ENCODE results near the gene SLC17A2. TPM values are rescaled to one million over a fixed set of nuclear protein-coding genes. Genes with fewer than 3 reads are reported as not detected.

SLC17A2 gene
- total and polyA plus RNA-seq, 2 of the 8 experiments (the other 6 are each of a cell fraction or from before 2014, with no cell fraction given) = not detected

DNA sequence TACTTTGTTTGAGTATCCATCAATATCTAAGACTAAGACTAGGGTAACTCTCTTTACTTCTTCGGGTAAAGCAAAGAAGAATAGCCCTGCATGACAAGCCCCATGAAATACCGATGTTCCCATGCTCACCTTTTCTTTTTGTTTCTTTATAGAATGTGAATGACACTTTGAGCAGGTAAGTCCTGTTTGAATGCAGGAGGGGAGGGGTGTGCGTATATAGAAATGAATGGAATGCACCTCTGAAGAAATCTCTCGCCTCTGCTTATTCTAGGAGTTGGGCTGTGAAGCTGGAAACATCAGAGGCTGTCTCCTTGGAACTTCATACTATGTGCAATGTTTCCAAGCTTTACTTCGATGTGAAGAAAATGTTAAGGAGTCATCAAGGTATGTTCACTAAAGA, 42.4 kb upstream of the SLC17A2 start:
- Histone ChIP-seq H2BK5ac (ENCODE audit: low read depth, low read length) (no peak overlapping the region), H3K18ac (ENCODE audit: extremely low read depth, low read length) (no peak overlapping the region), H4K8ac (ENCODE audit: extremely low read depth, insufficient read depth, low read length) (no peak overlapping the region), H4K91ac (replicated peaks; ENCODE audit: insufficient read length, low read length) (no peak overlapping the region), H4K20me1 (replicated peaks in 1 of 2; ENCODE audit: control insufficient read depth in 1 of 2, insufficient read depth in 2 of 2, low read length in 2 of 2) (no peaks in the 10 kb centered on the region), H4K5ac (ENCODE audit: insufficient read length, low read depth, low read length) (no peak overlapping the region), H3K4me1 (replicated peaks in 1 of 4; ENCODE audit: control insufficient read depth in 3 of 4, insufficient read depth in 4 of 4, low read length in 3 of 4) (peaks cover 0 to 2% (median 0%) of the 10 kb centered on the region in 4 experiments; a peak in 2 of 7 replicates), H2AFZ (ENCODE audit: low read length) (no peak overlapping the region), H3K79me1 (ENCODE audit: low read depth, low read length) (no peaks in the 10 kb centered on the region), H3K23ac (ENCODE audit: insufficient read length) (no peak overlapping the region), H3K56ac (replicated peaks; ENCODE audit: insufficient read length, low read depth, low read length) (no peak overlapping the region), H3K14ac (ENCODE audit: insufficient read length) (no peak overlapping the region), H3K23me2 (ENCODE audit: low read depth, low read length) (no peaks in the 10 kb centered on the region), H3K79me2 (ENCODE audit: control insufficient read depth in 1 of 2, insufficient read depth in 2 of 2, low read length in 2 of 2) (no peaks in the 10 kb centered on the region), H3K4me2 (ENCODE audit: insufficient read depth in 1 of 2, low read depth in 2 of 2, low read length in 2 of 2) (no peak overlapping the region), H2BK120ac (replicated peaks; ENCODE audit: low read depth, low read length) (no peak overlapping the region), H3K27me3 (replicated peaks in 1 of 4; ENCODE audit: control insufficient read depth in 3 of 4, extremely low read depth in 1 of 4, insufficient read depth in 3 of 4, low read length in 3 of 4) (no peaks in the 10 kb centered on the region), H2BK20ac (ENCODE audit: low read length) (no peak overlapping the region), H3K4ac (replicated peaks; ENCODE audit: insufficient read length, low read depth, low read length) (no peak overlapping the region), H3K36me3 (ENCODE audit: control insufficient read depth in 2 of 4, insufficient read depth in 4 of 4, low read length in 3 of 4) (peaks cover 0 to 3% (median 0%) of the 10 kb centered on the region in 4 experiments; a peak in 3 of 8 replicates), H2BK15ac (ENCODE audit: low read length) (no peak overlapping the region), H3K27ac (ENCODE audit: low read depth, low read length) (no peak overlapping the region), H3K9me3 (ENCODE audit: insufficient read depth in 2 of 2, low read depth in 1 of 2, low read length in 1 of 2) (no peaks in the 10 kb centered on the region), H2BK12ac (ENCODE audit: low read depth, low read length) (no peak overlapping the region), H2AK5ac (ENCODE audit: low read depth, low read length) (no peak overlapping the region), H3K4me3 (ENCODE audit: extremely low read depth in 1 of 4, insufficient read depth in 2 of 4, low read depth in 3 of 4, low read length in 4 of 4) (no peak overlapping the region), H3K9ac (replicated peaks in 1 of 4; ENCODE audit: extremely low read depth in 1 of 4, low read depth in 3 of 4, low read length in 3 of 4) (no peak overlapping the region)
- CTCF ChIA-PET (ENCODE audit: partially characterized antibody) = interaction anchor here (1.0 to 1.5 kb wide), 4 partner anchors 11 to 47 kb away, joined by 3 to 9 read pairs (median 4); partner anchors contain the start of gene TRIM38
- no peak for FAIRE-seq
- TF ChIP-seq NANOG (IDR thresholded peaks at IDR 0.05; ENCODE audit: insufficient read depth, low read depth, low read length, poor library complexity, severe bottlenecking) = no peak
- no peak for TF ChIP-seq POU5F1 (IDR thresholded peaks at IDR 0.05; ENCODE audit: low read depth, low read length)
- no peak for TF ChIP-seq FOSL1 (IDR thresholded peaks at IDR 0.05; ENCODE audit: insufficient read depth, low read depth, low read length)
- TF ChIP-seq EZH2 (IDR thresholded peaks at IDR 0.05; ENCODE audit: low read depth, low read length, severe bottlenecking) = no peak
- no peak for DNase-seq (ENCODE audit: low read depth in 1 of 2, low spot score in 2 of 2)
- WGBS, 2 experiments (ENCODE audit: extremely low coverage in 1 of 2, insufficient coverage in 1 of 2, insufficient read length in 1 of 2, insufficient replicate concordance in 2 of 2, low coverage in 1 of 2, low lambda C conversion rate in 2 of 2, missing lambda C conversion rate in 1 of 2) = 82% methylated on average over 5 of the region's 5 CpGs; no CpG with 5 or more reads in 1 of the 2 experiments
- POLR2A ChIA-PET (ENCODE audit: partially characterized antibody) = interaction anchor here (0.6 to 1.5 kb wide), 2 partner anchors 11 to 301 kb away, joined by 3 read pairs; no protein-coding TSS in a partner anchor

Measured in H1 (cell line).